Left ventricle myocardium inferior (tissue), 1 donor: ENCODE results near the gene NKG7. TPM values are rescaled to one million over a fixed set of nuclear protein-coding genes. Genes with fewer than 3 reads are reported as not detected.

ENCODE experiments used
- DNase-seq: peaks from one replicate; pipeline ENCODE4 v3.0.0-alpha.2; 2020
- H3K27ac ChIP-seq: fragments of 200-600 bp; replicated peaks from 2 replicates; pipeline ENCODE4 v1.8.0; 2021
- H3K27me3 ChIP-seq: fragments of 200-600 bp; 2 replicates; pipeline ENCODE4 v1.8.0; 2021; ENCODE audit warnings: low read depth
- H3K36me3 ChIP-seq: fragments of 200-600 bp; 2 replicates; pipeline ENCODE4 v1.8.0; 2021
- H3K4me1 ChIP-seq: fragments of 200-600 bp; 2 replicates; pipeline ENCODE4 v1.8.0; 2021
- H3K4me3 ChIP-seq: fragments of 200-600 bp; 2 replicates; pipeline ENCODE4 v1.8.0; 2021; ENCODE audit warnings: mild to moderate bottlenecking, moderate library complexity
- H3K9me3 ChIP-seq: fragments of 200-600 bp; replicated peaks from 2 replicates; pipeline ENCODE4 v1.8.0; 2021
- CTCF ChIP-seq: fragments of 200-600 bp; IDR thresholded peaks from 2 replicates; pipeline ENCODE4 v1.8.0; 2021; ENCODE audit warnings: antibody characterized with exemption, mild to moderate bottlenecking, borderline replicate concordance
- intact Hi-C: fragments of 100-400 bp; cut with micrococcal nuclease; formaldehyde crosslinking; loops from one replicate; pipeline ENCODE4 v1.11.0; 2022
- total RNA-seq: library from RNA; stranded (reverse); fragmentation: NEBNext Ultra II Directional; extraction: Animal tissue kit (Norgen Biotek cat#: 25700); gene quantifications from one replicate; pipeline ENCODE4 v1.2.1, GENCODE V29; 2021
- donor health status: DM: no; HTN: yes; CAD: no; lungs with severe emphysema.

NKG7 gene
- total RNA-seq, 1 donor from 2014 or later, result 1.8 TPM

GRCh38 chr19:51367565-51368365 is 4.7 kb downstream of the NKG7 start:
- Histone ChIP-seq H3K4me3 (peak overlapping the region; percentile 86), H3K27ac (peak overlapping the region; percentile 97), H3K9me3 (no peaks in the 10 kb centered on the region), H3K4me1 (peaks cover 48% of the 10 kb centered on the region), H3K36me3 (no peaks in the 10 kb centered on the region), H3K27me3 (no peaks in the 10 kb centered on the region)
- intact Hi-C loops, result no loop called here
- TF ChIP-seq CTCF, result no peak
- DNase-seq, result peak; percentile 99

- DNase-seq, result peak; percentile 41
- Histone ChIP-seq H3K36me3 (no peaks in the 10 kb centered on the region), H3K4me1 (peaks cover 53% of the 10 kb centered on the region), H3K27ac (peak overlapping the region; percentile 97), H3K9me3 (no peaks in the 10 kb centered on the region), H3K27me3 (no peaks in the 10 kb centered on the region), H3K4me3 (peak overlapping the region; percentile 86)
- TF ChIP-seq CTCF, result no peak
- intact Hi-C loops, result no loop called here
Measured at GRCh38 chr19:51367255-51367564, 5.2 kb downstream of the NKG7 start.

- peak; percentile 98 for DNase-seq
- H3K27me3 ChIP-seq, result no peaks in the 10 kb centered on the region
- H3K36me3 ChIP-seq, result no peaks in the 10 kb centered on the region
- H3K27ac ChIP-seq, result peak overlapping the region; percentile 97
- H3K9me3 ChIP-seq, result no peaks in the 10 kb centered on the region
- TF ChIP-seq CTCF, result no peak
- intact Hi-C loops, result no loop called here
- H3K4me3 ChIP-seq, result peak overlapping the region; percentile 86
- H3K4me1 ChIP-seq, result peaks cover 55% of the 10 kb centered on the region
Measured at GRCh38 chr19:51366389-51367254, 5.8 kb downstream of the NKG7 start.

DNA sequence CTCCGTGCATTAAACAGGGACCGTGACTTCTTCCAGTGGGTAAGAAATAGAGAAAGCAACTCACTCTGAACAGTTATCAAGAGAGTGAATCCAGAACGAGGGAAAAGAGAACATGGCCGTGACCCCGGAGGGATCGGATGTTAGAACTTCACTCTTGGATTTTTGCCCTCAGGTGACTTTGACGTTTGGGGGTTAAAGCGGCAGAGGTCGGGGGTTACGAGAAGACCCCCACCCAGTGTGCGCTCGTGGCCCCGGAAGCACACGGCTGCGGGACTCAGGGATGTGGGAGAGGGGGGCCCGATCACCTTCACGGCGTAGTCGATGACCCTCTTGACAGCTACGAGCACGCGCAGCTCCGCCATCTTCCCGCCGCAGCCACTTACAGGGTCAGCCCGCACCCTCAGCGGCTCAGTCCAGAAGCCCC is 6.5 kb downstream of the NKG7 start, which contains the start of gene ETFB:
ETFB (minus strand) TSS at position 424 of the 424 bp plus-strand sequence; CDS start at position 362, 62 bp downstream.
- TF ChIP-seq CTCF, result no peak
- no peaks in the 10 kb centered on the region for H3K27me3 ChIP-seq
- no peaks in the 10 kb centered on the region for H3K9me3 ChIP-seq
- peaks cover 55% of the 10 kb centered on the region for H3K4me1 ChIP-seq
- intact Hi-C loops, result no loop called here
- peak within 1 kb of the TSS; percentile 97 for H3K27ac ChIP-seq
- no peaks in the 10 kb centered on the region for H3K36me3 ChIP-seq
- peak within 1 kb of the TSS; percentile 86 for H3K4me3 ChIP-seq
- DNase-seq, result no peak

- H3K27ac ChIP-seq, result peak overlapping the region; percentile 97
- H3K4me1 ChIP-seq, result peaks cover 55% of the 10 kb centered on the region
- no peak for DNase-seq
Measured at GRCh38 chr19:51365211-51365964, 7.1 kb downstream of the NKG7 start.

More at GRCh38 chr19:51365211-51365964, 7.1 kb downstream of the NKG7 start:
- Histone ChIP-seq H3K36me3 (no peaks in the 10 kb centered on the region), H3K4me3 (peak overlapping the region; percentile 86), H3K9me3 (no peaks in the 10 kb centered on the region), H3K27me3 (no peaks in the 10 kb centered on the region)
- TF ChIP-seq CTCF, result no peak
- intact Hi-C loops, result no loop called here
